Pulmonary artery endothelial cell (primary cell): ENCODE measurements around the gene TOB1. TPM values are rescaled to one million over a fixed set of nuclear protein-coding genes. Genes with fewer than 3 reads are reported as not detected.

Source experiments
- total RNA-seq: library from RNA; depleted of rRNA; stranded (reverse); fragments of >200 nt; gene quantifications from 2 replicates; pipeline ENCODE4 v1.2.3, GENCODE V29; 2014

The TOB1 gene
- total RNA-seq, 1 donor from 2014 or later: 4.4 TPM

Other genes with a start within 250 kb of the TOB1 start
- gene ABCC3, start 231.5 kb downstream of the TOB1 start, total RNA-seq: 2.4 and 3.6 TPM in 2 replicates
- gene ANKRD40, start 158.4 kb downstream of the TOB1 start, total RNA-seq: 34.2 and 40.7 TPM in 2 replicates
- 18.1 and 27.9 TPM in 2 replicates for gene LUC7L3, start 146.8 kb downstream of the TOB1 start, total RNA-seq
- gene ANKRD40CL, start 98.8 kb downstream of the TOB1 start, total RNA-seq: not detected in 2 replicates
- gene WFIKKN2, start 30.8 kb downstream of the TOB1 start, total RNA-seq: not detected in 2 replicates